GM19468 (cell line): Measurements from ENCODE around the gene SERPINB1.
"Not testable (repeated sequence)": the region's sequence is repeated elsewhere in the genome, so short reads cannot be mapped to it uniquely, and the experiment has no call there.

Source experiments
- ATAC-seq: cut with Tn5 transposase; IDR thresholded peaks from one replicate; pipeline ENCODE4 v1.9.1; 2021; ENCODE audit warnings: mild to moderate bottlenecking, moderate library complexity, moderate number of reproducible peaks; ENCODE audit not compliant: unreplicated experiment; ENCODE audit errors: extremely low read depth

SERPINB1 gene

DNA sequence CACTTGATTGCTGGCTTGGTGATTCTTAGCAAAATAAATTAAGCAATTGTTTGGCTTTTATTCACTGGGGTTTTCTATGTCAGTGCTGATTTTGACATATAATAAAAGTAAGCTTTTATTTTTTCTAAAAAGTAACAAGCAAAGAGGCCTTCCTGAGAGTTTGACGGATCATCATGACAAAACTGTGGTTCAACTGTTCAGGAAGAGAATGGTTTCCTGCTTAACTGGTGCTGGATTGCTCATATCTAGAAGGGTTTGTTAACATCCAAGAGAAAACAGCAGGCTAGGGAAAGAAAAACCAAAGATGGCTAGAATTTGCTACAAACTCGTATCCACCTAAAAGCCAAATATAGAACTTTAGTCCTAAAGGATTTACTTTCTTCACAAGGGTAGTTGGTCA lies 21.2 kb downstream of the SERPINB1 start:
- ATAC-seq, result no peak

DNA sequence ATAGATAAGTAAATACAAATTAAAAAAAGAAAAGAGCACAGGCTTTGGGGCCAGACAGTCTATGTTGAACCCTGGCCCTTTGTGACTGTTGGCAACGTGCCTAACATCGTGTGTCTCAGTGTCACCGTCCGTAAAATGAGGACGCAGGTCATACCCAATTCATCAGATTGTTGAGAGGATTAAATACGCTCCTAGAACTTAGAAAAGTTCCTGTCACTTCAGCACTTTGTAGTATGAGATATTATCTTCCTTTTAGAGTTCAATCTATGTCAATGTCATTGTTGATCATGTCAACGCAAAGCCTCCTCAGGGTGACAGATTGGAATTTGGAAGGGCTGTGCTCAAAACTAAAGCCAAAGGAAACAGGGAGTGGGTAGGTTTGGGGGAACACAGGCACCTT lies 21.7 kb downstream of the SERPINB1 start:
- no peak for ATAC-seq

DNA sequence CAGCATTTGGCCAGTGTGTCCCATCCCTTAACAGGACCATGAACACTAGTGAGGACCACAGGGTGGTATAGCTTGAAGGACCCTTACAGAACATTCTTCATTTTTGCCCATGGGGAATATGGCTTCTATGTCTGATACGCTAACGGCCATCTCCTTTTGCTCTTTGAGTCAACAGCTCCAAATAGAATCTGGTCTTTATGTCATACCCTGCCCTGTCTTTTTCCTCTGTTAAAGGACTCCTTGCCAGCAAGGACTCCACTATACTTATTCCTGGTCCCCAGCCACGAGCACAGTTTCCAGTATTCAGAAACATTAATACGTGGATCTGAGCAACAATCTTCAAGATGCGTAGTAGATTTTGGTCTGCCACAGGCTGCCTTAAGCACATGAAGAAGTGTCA lies 22.5 kb downstream of the SERPINB1 start:
- ATAC-seq, result no peak

DNA sequence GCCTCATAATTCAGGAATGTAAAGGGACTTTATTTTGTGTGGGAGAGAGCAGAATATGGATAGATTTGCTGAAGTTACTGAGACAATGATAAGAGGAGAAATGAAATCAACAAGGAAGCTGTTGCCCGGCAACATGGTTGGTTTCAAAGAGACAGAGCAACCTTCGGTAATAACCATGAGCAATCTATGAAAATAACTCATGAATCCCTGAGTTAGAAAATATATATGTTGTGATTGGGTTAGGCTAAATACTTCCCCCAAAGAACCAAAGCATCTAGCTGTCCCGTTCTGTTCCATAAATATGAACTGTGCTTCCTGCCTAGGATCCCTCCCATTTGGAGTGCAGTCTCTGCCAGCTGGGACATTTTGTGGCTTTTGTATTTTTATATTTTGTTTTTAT lies 23.1 kb downstream of the SERPINB1 start:
- no peak for ATAC-seq

DNA sequence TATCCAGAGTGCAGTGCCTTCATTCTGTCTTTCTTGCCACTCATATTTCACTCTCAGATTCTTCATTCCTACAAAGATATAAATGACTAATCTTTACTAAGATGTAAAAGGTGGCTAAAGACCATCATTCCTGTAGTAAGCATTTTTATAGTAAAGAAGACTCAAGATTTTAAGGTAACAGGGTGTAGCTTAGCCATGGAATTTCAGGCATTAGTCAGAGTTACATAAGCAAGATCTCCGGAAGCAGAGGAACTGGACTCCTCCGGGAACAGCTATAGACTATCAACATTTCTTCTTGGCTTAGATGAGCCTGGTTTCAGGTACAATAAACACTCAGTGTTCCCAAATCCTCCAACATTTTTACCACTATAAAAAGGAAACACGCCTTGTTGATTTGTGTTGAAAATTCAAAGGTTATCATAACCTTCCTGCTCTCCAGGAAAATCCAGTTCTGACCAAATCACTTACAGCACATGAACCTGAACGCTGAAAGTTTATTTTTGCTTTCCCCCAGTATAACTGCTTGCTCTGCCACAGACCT lies 23.7 kb downstream of the SERPINB1 start:
- ATAC-seq, result no peak

DNA sequence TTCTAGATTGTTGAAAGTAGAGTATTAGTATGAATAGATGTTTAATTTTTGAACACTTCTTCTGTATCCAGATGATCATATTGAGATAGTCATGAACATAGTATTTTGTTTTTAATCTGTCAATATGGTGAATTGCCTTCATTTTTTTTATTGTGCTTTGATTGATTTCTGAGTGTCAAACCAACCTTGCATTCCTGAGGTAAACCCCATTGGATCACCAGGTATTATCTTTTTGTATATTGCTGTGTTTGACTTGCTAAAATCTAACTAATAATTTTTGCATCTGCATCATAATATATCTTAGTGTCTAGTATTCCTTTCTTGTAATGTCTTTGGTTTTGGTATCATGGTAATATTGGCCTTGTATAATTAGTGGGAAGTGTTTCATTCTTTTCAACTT lies 25.5 kb downstream of the SERPINB1 start:
- ATAC-seq, result no peak

DNA sequence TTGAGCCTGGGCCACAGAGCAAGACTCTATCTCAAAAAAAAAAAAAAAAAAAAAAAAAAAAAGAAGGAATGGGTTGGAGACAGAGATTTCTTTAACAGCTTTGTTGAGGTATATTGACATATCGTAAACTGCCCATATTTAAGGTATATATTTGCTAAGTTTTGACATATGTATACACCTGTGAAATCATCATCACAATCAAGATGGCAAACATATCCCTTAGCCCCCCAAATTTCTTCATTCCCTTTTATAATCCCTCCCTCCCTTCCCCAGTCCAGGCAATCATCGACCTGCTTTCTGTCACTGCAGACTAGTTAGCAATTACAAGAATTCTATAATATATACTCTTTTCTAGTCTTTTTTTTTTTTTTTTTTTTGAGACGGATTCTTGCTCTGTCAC lies 29.0 kb downstream of the SERPINB1 start:
- ATAC-seq, result no peak

DNA sequence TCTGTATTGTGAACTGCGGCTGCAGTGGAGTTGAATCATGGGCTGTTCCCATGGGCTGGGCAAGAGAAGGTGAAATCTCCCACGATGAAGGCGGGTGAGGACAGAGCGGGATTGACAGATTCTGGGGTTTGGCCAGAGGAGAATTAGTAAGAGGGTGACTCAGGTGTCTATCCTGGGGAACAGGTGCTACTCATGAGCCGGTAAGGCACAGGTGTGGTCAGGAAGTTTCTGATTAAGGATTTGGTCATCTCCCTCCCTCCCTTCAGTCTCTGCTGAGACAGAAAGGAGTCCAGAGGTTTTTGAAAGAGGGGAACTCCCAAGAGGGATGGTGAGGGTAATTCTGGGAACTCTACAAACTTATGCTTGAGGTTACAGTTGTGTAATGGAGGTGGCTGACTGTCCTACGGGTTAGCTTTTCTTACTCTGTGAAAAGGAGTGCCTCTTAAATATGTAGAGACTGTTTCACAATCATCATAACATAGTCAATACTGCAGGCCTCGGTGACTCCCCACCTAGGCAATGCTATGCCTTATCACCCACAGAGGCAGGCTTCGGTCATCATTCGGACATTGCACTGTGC lies 31.5 kb downstream of the SERPINB1 start:
- ATAC-seq, result no peak

DNA sequence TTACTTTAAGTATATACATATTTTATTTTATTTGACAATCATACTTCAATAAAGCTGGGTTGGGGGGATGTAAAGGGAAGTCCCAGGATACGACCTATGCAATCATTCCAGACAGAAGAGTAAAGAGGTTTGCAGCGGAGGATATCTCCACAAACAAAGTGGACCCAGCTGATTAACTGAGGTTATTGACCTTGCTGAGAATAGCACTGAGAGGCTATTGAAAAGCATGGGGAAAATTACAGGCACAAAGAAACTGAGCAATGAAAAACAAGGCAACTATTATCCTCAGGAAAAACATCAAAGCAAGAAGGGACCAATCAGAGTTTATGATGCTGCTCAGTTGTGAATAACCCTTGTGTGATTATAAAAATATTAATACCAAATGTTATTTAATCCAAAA lies 32.6 kb downstream of the SERPINB1 start:
- ATAC-seq, result no peak

DNA sequence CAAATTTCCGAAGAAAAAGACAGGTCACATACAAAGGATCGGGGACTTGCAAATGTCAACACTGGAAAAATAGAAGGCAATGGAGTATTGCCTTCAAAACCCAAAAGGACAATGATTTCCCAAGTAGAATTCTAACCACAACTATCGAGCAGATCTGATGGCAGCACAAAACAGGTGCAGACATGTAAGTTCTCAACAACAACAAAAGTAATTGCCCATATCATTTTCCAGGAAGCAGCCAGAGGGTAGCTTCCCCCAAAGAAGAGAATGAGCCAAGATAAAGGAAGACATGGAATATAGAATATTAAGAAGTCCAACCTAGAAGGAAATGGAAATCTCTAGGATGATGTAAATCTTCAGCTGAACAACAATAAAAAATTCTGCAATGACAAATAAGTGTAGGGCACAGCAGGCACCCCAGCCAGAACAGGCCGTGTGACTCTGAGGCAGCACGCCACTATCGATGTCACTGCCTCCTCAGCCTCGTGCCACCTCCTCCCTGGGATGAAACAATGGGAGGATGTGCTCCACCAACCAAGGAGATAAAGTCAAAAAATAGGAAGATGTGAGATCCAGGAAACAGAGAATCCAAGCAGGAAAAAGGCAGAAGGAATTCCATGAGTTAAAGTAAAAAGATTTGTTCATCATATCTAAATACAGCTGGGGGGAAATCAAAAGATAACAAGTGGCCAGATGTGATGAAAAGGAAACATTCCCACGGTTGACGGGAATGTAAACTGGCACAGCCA lies 34.1 kb downstream of the SERPINB1 start:
- no peak for ATAC-seq

DNA sequence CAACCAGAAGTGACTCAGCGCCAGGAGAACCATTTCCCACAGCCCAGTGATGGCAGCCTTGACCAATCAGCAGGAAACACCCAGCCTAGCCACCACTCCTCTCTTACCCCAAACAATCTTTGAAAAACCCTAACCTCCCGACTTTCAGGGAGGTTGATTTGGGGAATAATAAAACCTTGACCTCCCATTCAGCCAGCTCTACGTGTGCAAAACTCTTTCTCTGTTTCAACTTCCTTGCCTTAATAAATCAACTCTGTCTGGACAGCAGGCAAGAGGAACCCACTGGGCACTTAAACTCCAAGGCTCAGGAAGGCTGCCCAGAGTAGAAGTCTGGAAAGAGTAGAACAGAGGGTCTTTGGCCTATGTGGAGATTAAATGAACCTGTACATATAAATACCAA lies 35.0 kb downstream of the SERPINB1 start:
- no peak for ATAC-seq

DNA sequence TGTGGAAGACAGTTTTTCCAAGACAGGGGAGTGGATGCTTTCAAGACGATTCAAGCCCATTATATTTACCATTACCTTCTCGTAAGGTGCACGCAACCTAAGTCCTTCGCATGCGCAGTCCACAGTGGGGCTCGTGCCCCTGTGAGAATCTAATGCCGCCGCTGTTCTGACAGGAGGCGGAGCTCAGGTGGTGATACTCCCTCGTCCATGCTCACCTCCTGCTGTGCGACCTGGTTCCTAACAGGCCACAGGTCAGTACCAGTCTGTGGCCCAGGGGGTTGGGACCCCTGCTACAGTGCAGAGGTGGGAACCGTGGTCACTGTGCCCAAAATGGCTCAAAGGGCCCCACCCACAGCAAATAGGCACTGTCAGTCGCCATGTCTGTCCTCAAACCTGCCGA lies 36.6 kb downstream of the SERPINB1 start:
- ATAC-seq, result no peak

DNA sequence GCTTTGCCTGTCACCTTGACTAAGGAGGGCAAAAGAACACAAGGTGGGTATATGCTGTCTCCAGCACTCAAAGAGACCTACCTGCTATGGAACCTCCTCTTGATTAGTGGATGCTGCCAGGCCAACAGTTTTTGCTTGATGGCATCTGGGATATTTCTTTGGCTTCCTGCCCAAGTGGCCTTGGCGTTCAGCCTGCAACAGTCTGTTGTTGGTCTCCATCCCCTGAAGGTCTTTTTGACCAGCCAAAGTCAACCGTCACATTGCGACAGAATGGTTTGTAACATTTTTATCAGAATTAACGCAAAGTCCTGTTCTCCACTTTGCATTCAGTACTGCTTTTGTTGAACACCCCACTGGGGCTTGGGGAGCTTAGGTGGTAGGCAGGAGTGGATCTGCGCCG lies 37.1 kb downstream of the SERPINB1 start:
- ATAC-seq, result no peak

DNA sequence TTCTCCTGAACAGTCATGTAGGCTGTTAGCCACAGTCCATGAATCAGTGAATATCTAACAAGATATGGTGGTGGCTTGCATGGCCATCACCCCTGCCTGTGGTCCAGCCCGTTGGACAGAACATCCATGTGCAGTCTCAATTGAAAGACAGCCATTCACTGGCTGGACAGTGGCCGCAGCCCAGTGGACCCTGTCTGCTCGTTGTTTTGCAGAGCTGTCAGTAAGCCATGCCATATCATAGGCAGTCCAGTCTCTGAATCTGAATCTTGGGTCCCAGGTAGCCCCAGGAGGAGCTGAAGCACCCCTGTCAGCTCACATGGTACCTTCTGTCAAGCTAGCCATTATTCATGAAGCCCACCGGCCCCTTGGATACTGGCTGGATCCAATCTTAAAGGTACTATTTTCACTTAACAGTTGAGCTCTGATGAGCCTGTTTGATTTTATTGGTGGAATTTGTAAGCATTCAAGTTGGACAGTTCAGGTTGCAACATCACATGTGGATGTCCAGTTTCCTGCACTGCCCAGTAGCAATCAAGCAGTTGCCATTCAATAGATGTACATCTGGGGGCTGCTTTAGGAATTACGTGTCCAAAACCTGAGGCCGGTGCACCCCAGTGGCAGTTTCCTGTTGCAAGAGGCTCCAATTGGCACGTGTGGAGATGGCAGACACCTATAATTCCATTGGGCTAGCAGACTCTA lies 37.8 kb downstream of the SERPINB1 start:
- ATAC-seq, result no peak

DNA sequence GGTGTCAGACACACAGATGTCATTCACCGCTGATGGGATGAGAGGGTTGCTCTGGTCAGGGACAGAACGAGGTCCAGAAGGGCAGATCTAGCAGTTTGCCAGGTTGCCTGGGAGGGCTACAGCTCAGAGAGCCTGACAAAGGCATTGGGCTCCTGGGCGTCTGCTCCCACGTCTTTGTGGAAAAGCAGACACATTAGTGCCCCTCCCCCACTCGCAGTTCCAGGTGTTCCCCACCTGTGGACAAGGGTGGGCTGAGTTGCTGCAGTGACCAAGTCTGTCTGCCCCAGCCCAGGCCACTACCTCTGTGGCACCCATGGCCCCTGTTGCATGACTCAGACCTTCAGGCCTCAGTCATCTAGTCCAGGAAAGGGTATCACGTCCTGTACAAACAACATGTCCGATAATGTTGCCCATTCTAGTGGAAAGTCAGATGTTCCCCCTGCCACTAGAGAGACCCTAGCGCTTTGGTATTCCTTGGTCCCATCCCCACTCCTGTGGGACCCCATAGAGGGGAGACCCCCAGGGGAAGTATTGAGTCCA lies 39.1 kb downstream of the SERPINB1 start:
- ATAC-seq, result no peak

DNA sequence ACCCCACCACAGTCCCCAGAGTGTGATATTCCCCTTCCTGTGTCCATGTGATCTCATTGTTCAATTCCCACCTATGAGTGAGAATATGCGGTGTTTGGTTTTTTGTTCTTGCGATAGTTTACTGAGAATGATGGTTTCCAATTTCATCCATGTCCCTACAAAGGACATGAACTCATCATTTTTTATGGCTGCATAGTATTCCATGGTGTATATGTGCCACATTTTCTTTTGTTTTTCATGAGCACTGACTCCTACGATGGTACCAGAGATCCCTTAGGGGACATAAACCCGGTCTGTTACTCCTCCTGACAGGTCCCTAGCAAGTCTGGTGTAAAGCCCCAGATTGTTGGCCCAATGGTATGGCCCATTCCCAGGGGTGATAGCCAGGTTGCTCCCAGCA lies 40.0 kb downstream of the SERPINB1 start:
- ATAC-seq, result not testable (repeated sequence)

DNA sequence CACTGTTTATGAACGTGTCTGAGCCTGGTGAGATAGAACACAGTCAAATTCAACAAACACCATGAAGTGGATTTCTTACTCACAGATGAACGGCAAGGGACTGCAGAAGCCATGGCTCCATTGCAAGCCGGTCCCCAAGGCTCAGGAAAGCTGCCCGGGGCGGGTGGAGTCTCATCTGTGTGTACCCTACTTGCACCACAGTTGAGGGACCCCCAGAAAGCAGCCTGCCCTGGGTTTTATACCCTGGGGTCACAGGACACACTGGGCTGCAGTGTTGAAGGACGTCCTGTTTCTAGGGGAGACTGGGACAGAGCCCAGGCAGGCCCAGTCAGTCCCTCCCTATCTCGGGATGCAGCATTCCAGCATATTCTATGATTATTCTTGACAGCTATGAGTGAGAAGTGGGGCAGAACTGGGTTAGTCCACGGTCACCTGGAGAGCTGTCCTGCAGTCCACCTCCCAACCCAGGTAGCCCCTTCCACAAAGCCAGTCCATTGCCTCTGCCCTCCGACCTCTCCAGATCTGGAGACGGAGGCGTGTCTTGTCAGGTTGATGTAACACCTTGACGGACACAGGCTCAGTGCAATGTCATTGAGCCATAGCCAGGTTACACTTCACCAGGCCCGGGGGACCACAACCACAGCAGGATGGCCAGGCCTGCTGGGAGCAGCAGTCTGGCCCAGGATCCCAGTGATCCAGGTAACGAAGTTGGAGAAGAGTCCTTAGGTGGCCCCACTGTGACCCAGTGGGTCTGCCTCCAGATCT lies 40.9 kb downstream of the SERPINB1 start:
- ATAC-seq, result no peak

DNA sequence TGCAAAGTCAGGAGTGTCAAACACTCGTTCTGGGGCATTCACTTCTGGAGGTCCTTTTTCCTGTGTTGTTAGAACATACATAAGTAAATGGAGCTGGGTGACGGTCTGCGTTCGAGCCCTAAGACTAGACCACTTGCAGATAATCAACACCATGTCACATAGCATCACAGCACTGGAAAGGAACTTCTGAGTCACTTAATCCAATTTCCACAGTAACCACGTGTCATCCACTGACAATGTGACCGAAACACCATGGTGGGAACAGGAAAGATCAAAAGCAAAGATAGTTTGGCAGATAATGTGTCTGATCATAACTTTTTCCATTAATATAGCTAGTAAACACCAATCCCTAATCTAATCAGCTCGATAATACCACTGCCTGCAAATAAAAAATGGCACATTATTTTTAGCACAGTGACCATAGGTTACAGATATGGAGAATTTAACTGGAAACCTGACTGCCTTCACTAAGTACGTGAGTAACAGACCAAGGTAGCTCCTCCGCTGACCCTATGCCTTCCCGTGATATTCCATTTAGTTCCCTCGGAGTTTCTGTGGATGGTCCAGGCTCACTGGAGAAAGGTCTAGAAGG lies 41.6 kb downstream of the SERPINB1 start:
- ATAC-seq, result no peak

DNA sequence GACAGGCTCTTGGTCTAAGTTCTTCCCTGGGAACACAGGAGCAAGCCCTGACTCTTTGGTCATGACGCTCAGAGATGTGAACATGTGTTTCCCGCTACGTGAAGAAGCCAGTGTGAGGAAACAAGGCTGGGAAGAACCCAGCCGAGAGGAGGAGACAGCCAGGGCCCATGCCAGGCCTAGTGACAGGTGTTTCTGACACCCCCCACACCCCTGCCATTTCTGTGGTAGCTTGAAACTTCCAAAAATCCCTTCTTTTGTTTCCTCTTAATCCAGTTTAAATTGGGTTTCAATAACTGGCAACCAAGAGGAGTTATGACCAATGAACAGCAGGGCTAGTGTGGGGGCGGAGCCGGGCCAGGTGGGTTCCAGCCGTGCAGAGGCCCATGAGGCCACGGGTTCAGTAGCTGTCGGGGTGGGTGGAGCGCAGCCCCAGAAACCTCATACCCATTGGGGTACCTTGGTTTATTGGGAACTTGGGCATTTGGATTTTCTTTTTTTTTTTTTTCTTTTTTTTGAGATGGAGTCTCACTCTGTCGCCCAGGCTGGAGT lies 43.0 kb downstream of the SERPINB1 start:
- no peak for ATAC-seq

DNA sequence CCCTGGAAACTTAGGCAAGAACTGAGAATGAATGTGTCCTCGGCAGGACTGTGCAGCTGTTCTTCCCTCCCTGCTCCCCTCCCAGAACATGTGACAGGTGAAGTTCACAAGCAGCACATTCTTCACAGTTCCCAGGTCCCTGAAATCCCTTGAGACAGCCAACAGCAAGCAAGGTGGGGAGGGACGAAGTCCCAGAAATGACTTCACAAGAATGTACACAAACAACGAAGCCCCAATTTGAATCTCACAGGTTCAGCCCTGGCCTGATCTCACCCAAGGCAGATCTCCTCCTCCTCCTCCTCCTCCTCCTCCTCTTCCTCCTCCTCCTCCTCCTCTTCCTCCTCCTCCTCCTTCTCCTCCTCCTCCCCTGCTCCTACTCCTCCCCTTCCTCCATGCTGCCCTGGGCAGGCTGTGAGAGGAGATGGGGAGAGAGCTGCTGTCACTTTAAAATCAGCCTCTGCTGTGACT lies 44.1 kb downstream of the SERPINB1 start:
- no peak for ATAC-seq
